Measurements from ENCODE around the gene SLC12A4. TPM values are rescaled to one million over a fixed set of nuclear protein-coding genes. Genes with fewer than 3 reads are reported as not detected.

SLC12A4 gene
- total and polyA plus RNA-seq, 2 of the 13 experiments (the other 11 are each of a cell fraction or from before 2014, with no cell fraction given), result 65.1 to 84.3 TPM

DNA sequence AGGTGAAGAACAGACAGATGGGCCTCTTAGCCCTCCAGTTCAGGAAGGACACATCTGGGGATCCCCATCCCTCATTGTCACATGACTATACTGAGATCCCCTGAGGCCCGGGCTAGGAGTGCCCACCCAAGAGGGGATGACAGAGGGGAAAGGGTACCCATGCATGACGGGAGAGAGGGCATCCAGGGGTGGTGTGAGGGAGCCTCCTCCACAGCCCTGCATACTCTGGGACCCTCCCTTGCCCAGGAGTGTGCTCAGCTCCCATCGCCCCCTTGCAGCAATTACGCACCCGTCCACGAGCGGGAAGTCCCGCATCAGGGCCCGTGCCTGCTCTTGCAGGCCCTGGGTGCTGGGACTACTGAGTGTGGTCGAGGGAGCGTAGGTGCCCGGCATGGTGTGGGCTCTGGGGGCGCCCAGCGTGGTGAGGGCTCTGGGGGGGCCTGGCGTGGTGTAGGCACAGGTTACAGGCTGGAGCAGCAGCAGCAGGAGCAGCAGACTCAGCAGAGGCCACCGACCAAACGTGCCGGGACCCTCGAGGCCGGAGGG lies 24.3 kb upstream of the SLC12A4 start (continued):
- TF ChIP-seq, protein P1, sequence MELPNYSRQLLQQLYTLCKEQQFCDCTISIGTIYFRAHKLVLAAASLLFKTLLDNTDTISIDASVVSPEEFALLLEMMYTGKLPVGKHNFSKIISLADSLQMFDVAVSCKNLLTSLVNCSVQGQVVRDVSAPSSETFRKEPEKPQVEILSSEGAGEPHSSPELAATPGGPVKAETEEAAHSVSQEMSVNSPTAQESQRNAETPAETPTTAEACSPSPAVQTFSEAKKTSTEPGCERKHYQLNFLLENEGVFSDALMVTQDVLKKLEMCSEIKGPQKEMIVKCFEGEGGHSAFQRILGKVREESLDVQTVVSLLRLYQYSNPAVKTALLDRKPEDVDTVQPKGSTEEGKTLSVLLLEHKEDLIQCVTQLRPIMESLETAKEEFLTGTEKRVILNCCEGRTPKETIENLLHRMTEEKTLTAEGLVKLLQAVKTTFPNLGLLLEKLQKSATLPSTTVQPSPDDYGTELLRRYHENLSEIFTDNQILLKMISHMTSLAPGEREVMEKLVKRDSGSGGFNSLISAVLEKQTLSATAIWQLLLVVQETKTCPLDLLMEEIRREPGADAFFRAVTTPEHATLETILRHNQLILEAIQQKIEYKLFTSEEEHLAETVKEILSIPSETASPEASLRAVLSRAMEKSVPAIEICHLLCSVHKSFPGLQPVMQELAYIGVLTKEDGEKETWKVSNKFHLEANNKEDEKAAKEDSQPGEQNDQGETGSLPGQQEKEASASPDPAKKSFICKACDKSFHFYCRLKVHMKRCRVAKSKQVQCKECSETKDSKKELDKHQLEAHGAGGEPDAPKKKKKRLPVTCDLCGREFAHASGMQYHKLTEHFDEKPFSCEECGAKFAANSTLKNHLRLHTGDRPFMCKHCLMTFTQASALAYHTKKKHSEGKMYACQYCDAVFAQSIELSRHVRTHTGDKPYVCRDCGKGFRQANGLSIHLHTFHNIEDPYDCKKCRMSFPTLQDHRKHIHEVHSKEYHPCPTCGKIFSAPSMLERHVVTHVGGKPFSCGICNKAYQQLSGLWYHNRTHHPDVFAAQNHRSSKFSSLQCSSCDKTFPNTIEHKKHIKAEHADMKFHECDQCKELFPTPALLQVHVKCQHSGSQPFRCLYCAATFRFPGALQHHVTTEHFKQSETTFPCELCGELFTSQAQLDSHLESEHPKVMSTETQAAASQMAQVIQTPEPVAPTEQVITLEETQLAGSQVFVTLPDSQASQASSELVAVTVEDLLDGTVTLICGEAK (IDR thresholded peaks at IDR 0.05), result no peak
- TF ChIP-seq, protein P1 (CRISPR knock-in tag; IDR thresholded peaks at IDR 0.05), result no peak
- TF ChIP-seq, protein P2, sequence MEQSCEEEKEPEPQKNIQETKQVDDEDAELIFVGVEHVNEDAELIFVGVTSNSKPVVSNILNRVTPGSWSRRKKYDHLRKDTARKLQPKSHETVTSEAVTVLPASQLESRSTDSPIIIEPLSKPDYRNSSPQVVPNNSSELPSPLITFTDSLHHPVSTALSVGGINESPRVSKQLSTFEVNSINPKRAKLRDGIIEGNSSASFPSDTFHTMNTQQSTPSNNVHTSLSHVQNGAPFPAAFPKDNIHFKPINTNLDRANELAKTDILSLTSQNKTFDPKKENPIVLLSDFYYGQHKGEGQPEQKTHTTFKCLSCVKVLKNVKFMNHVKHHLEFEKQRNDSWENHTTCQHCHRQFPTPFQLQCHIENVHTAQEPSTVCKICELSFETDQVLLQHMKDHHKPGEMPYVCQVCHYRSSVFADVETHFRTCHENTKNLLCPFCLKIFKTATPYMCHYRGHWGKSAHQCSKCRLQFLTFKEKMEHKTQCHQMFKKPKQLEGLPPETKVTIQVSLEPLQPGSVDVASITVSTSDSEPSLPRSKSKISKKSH (CRISPR knock-in tag; IDR thresholded peaks at IDR 0.05; ENCODE audit: borderline replicate concordance), result peak; percentile 4; the same call in 1 of the 2 replicates
- TF ChIP-seq ZNF780A (CRISPR knock-in tag; IDR thresholded peaks at IDR 0.05) (0 out of 2 replicates have a peak, but pooled peaks have one; percentile 42), ZNF75D (CRISPR knock-in tag; IDR thresholded peaks at IDR 0.05; ENCODE audit: borderline replicate concordance) (no peak), ZNF883 (CRISPR knock-in tag; IDR thresholded peaks at IDR 0.05; ENCODE audit: not compliant biosample characterization) (no peak), ZNF253 (CRISPR knock-in tag; IDR thresholded peaks at IDR 0.05; ENCODE audit: borderline replicate concordance) (peak; percentile 70), GABPB1 (CRISPR knock-in tag; IDR thresholded peaks at IDR 0.05) (no peak), ZNF850 (CRISPR knock-in tag; conservative IDR thresholded peaks at IDR 0.05) (0 out of 2 replicates have a peak, but pooled peaks have one; percentile 19), MBD4 (IDR thresholded peaks at IDR 0.05; ENCODE audit: borderline replicate concordance, low read length) (no peak), HNRNPL (IDR thresholded peaks at IDR 0.05; ENCODE audit: low read depth, low read length) (0 out of 2 replicates have a peak, but pooled peaks have one; percentile 5), MEF2D (CRISPR knock-in tag; IDR thresholded peaks at IDR 0.05) (no peak), MAFK (conservative IDR thresholded peaks at IDR 0.05 in 1 of 2, IDR thresholded peaks at IDR 0.05 in 1 of 2; ENCODE audit: low read length in 2 of 2) (no peak), ZNF224 (CRISPR knock-in tag; IDR thresholded peaks at IDR 0.05) (0 out of 2 replicates have a peak, but pooled peaks have one; percentile 5), CCAR2 (optimal IDR thresholded peaks at IDR 0.05; ENCODE audit: low read depth, low read length) (no peak)
- TF ChIP-seq, protein P3, sequence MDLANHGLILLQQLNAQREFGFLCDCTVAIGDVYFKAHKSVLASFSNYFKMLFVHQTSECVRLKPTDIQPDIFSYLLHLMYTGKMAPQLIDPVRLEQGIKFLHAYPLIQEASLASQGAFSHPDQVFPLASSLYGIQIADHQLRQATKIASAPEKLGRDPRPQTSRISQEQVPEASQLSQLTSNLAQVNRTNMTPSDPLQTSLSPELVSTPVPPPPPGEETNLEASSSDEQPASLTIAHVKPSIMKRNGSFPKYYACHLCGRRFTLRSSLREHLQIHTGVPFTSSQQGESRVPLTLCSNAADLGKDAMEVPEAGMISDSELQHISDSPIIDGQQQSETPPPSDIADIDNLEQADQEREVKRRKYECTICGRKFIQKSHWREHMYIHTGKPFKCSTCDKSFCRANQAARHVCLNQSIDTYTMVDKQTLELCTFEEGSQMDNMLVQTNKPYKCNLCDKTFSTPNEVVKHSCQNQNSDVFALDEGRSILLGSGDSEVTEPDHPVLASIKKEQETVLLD (CRISPR knock-in tag; IDR thresholded peaks at IDR 0.05; ENCODE audit: low read depth), result 0 out of 2 replicates have a peak, but pooled peaks have one; percentile 27
